ENCODE data around the gene MAP4K4. TPM values are rescaled to one million over a fixed set of nuclear protein-coding genes. Genes with fewer than 3 reads are reported as not detected.
A peak's percentile ranks its signal among the peaks of the same experiment; 100 is the strongest.

MAP4K4 gene
- total and polyA plus RNA-seq, 2 donors: 22.4 to 30.9 TPM

GRCh38 chr2:101837354-101837753 is 139.8 kb downstream of the MAP4K4 start:
- no peaks in the 10 kb centered on the region for H3K27me3 ChIP-seq (ENCODE audit: control insufficient read depth in 2 of 2, insufficient read depth in 1 of 2, low read length in 1 of 2)
- WGBS: 94% methylated on average over 3 of the region's 3 CpGs
- H3K9me3 ChIP-seq (ENCODE audit: control insufficient read depth in 2 of 2, insufficient read depth in 1 of 2, low read length in 1 of 2): no peaks in the 10 kb centered on the region
- H3K4me3 ChIP-seq (ENCODE audit: low read length in 2 of 2): no peak overlapping the region
- H3K36me3 ChIP-seq (ENCODE audit: control insufficient read depth in 2 of 2, insufficient read depth in 2 of 2, low read length in 1 of 2): peaks cover 15 to 54% of the 10 kb centered on the region in 2 donors
- H3K27ac ChIP-seq (ENCODE audit: low read depth in 1 of 2, low read length in 1 of 2): no peak overlapping the region
- no peak for DNase-seq (ENCODE audit: low read depth in 6 of 9, low spot score in 9 of 9)
- H3K4me1 ChIP-seq (ENCODE audit: control insufficient read depth in 2 of 2, insufficient read depth in 2 of 2, low read length in 2 of 2): peaks cover 0 to 4% of the 10 kb centered on the region in 2 donors

- H3K27me3 ChIP-seq (ENCODE audit: control insufficient read depth in 2 of 2, insufficient read depth in 1 of 2, low read length in 1 of 2): no peaks in the 10 kb centered on the region
- WGBS: 89% methylated on average over 5 of the region's 5 CpGs
- no peak overlapping the region for H3K4me3 ChIP-seq (ENCODE audit: low read length in 2 of 2)
- no peaks in the 10 kb centered on the region for H3K9me3 ChIP-seq (ENCODE audit: control insufficient read depth in 2 of 2, insufficient read depth in 1 of 2, low read length in 1 of 2)
- peaks cover 28 to 71% of the 10 kb centered on the region in 2 donors for H3K36me3 ChIP-seq (ENCODE audit: control insufficient read depth in 2 of 2, insufficient read depth in 2 of 2, low read length in 1 of 2)
- H3K4me1 ChIP-seq (ENCODE audit: control insufficient read depth in 2 of 2, insufficient read depth in 2 of 2, low read length in 2 of 2): peaks cover 0 to 8% of the 10 kb centered on the region in 2 donors
- no peak overlapping the region for H3K27ac ChIP-seq (ENCODE audit: low read depth in 1 of 2, low read length in 1 of 2)
- no peak for DNase-seq (ENCODE audit: low read depth in 6 of 9, low spot score in 9 of 9)
These were observed 144.3 kb downstream of the MAP4K4 start for GRCh38 chr2:101841679-101842327.

GRCh38 chr2:101842471-101842870 is 145.0 kb downstream of the MAP4K4 start:
- H3K4me1 ChIP-seq (ENCODE audit: control insufficient read depth in 2 of 2, insufficient read depth in 2 of 2, low read length in 2 of 2): peaks cover 0 to 8% of the 10 kb centered on the region in 2 donors
- H3K27ac ChIP-seq (ENCODE audit: low read depth in 1 of 2, low read length in 1 of 2): no peak overlapping the region
- DNase-seq (ENCODE audit: low read depth in 6 of 9, low spot score in 9 of 9): peak in 1 of 9 donors; percentile 7
- no peaks in the 10 kb centered on the region for H3K9me3 ChIP-seq (ENCODE audit: control insufficient read depth in 2 of 2, insufficient read depth in 1 of 2, low read length in 1 of 2)
- peaks cover 28 to 66% of the 10 kb centered on the region in 2 donors for H3K36me3 ChIP-seq (ENCODE audit: control insufficient read depth in 2 of 2, insufficient read depth in 2 of 2, low read length in 1 of 2)
- WGBS: 45% methylated on average over 1 of the region's 1 CpG
- no peaks in the 10 kb centered on the region for H3K27me3 ChIP-seq (ENCODE audit: control insufficient read depth in 2 of 2, insufficient read depth in 1 of 2, low read length in 1 of 2)
- no peak overlapping the region for H3K4me3 ChIP-seq (ENCODE audit: low read length in 2 of 2)

GRCh38 chr2:101843048-101843447 is 145.5 kb downstream of the MAP4K4 start:
- no peaks in the 10 kb centered on the region for H3K9me3 ChIP-seq (ENCODE audit: control insufficient read depth in 2 of 2, insufficient read depth in 1 of 2, low read length in 1 of 2)
- H3K36me3 ChIP-seq (ENCODE audit: control insufficient read depth in 2 of 2, insufficient read depth in 2 of 2, low read length in 1 of 2): peaks cover 28 to 65% of the 10 kb centered on the region in 2 donors
- H3K4me1 ChIP-seq (ENCODE audit: control insufficient read depth in 2 of 2, insufficient read depth in 2 of 2, low read length in 2 of 2): peaks cover 0 to 8% of the 10 kb centered on the region in 2 donors
- 94% methylated on average over 2 of the region's 2 CpGs for WGBS
- H3K27ac ChIP-seq (ENCODE audit: low read depth in 1 of 2, low read length in 1 of 2): no peak overlapping the region
- no peak overlapping the region for H3K4me3 ChIP-seq (ENCODE audit: low read length in 2 of 2)
- H3K27me3 ChIP-seq (ENCODE audit: control insufficient read depth in 2 of 2, insufficient read depth in 1 of 2, low read length in 1 of 2): no peaks in the 10 kb centered on the region
- DNase-seq (ENCODE audit: low read depth in 6 of 9, low spot score in 9 of 9): no peak

GRCh38 chr2:101843471-101843870 is 146.0 kb downstream of the MAP4K4 start:
- no peaks in the 10 kb centered on the region for H3K27me3 ChIP-seq (ENCODE audit: control insufficient read depth in 2 of 2, insufficient read depth in 1 of 2, low read length in 1 of 2)
- no peak overlapping the region for H3K4me3 ChIP-seq (ENCODE audit: low read length in 2 of 2)
- no peaks in the 10 kb centered on the region for H3K9me3 ChIP-seq (ENCODE audit: control insufficient read depth in 2 of 2, insufficient read depth in 1 of 2, low read length in 1 of 2)
- no peak overlapping the region for H3K27ac ChIP-seq (ENCODE audit: low read depth in 1 of 2, low read length in 1 of 2)
- WGBS: 97% methylated on average over 6 of the region's 6 CpGs
- no peak for DNase-seq (ENCODE audit: low read depth in 6 of 9, low spot score in 9 of 9)
- peaks cover 0 to 8% of the 10 kb centered on the region in 2 donors for H3K4me1 ChIP-seq (ENCODE audit: control insufficient read depth in 2 of 2, insufficient read depth in 2 of 2, low read length in 2 of 2)
- H3K36me3 ChIP-seq (ENCODE audit: control insufficient read depth in 2 of 2, insufficient read depth in 2 of 2, low read length in 1 of 2): peaks cover 28 to 61% of the 10 kb centered on the region in 2 donors

- Histone ChIP-seq H3K4me3 (ENCODE audit: low read length in 2 of 2) (no peak overlapping the region), H3K4me1 (ENCODE audit: control insufficient read depth in 2 of 2, insufficient read depth in 2 of 2, low read length in 2 of 2) (peaks cover 0 to 8% of the 10 kb centered on the region in 2 donors), H3K36me3 (ENCODE audit: control insufficient read depth in 2 of 2, insufficient read depth in 2 of 2, low read length in 1 of 2) (peaks cover 25 to 56% of the 10 kb centered on the region in 2 donors), H3K27me3 (ENCODE audit: control insufficient read depth in 2 of 2, insufficient read depth in 1 of 2, low read length in 1 of 2) (no peaks in the 10 kb centered on the region), H3K9me3 (ENCODE audit: control insufficient read depth in 2 of 2, insufficient read depth in 1 of 2, low read length in 1 of 2) (no peaks in the 10 kb centered on the region), H3K27ac (ENCODE audit: low read depth in 1 of 2, low read length in 1 of 2) (no peak overlapping the region)
- DNase-seq (ENCODE audit: low read depth in 6 of 9, low spot score in 9 of 9): no peak
- WGBS: 97% methylated on average over 12 of the region's 12 CpGs
These were observed 146.6 kb downstream of the MAP4K4 start for GRCh38 chr2:101844055-101844635.

- H3K4me3 ChIP-seq (ENCODE audit: low read length in 2 of 2): no peak overlapping the region
- WGBS: 98% methylated on average over 3 of the region's 3 CpGs
- H3K27ac ChIP-seq (ENCODE audit: low read depth in 1 of 2, low read length in 1 of 2): no peak overlapping the region
- no peaks in the 10 kb centered on the region for H3K9me3 ChIP-seq (ENCODE audit: control insufficient read depth in 2 of 2, insufficient read depth in 1 of 2, low read length in 1 of 2)
- H3K27me3 ChIP-seq (ENCODE audit: control insufficient read depth in 2 of 2, insufficient read depth in 1 of 2, low read length in 1 of 2): no peaks in the 10 kb centered on the region
- peaks cover 14 to 49% of the 10 kb centered on the region in 2 donors for H3K36me3 ChIP-seq (ENCODE audit: control insufficient read depth in 2 of 2, insufficient read depth in 2 of 2, low read length in 1 of 2)
- DNase-seq (ENCODE audit: low read depth in 6 of 9, low spot score in 9 of 9): no peak
- H3K4me1 ChIP-seq (ENCODE audit: control insufficient read depth in 2 of 2, insufficient read depth in 2 of 2, low read length in 2 of 2): peaks cover 0 to 8% of the 10 kb centered on the region in 2 donors
These were observed 149.5 kb downstream of the MAP4K4 start for GRCh38 chr2:101846973-101847372.

- peaks cover 12 to 42% of the 10 kb centered on the region in 2 donors for H3K36me3 ChIP-seq (ENCODE audit: control insufficient read depth in 2 of 2, insufficient read depth in 2 of 2, low read length in 1 of 2)
- DNase-seq (ENCODE audit: low read depth in 6 of 9, low spot score in 9 of 9): no peak
- WGBS: 98% methylated on average over 4 of the region's 4 CpGs
- no peaks in the 10 kb centered on the region for H3K27me3 ChIP-seq (ENCODE audit: control insufficient read depth in 2 of 2, insufficient read depth in 1 of 2, low read length in 1 of 2)
- H3K4me1 ChIP-seq (ENCODE audit: control insufficient read depth in 2 of 2, insufficient read depth in 2 of 2, low read length in 2 of 2): peaks cover 0 to under 1% of the 10 kb centered on the region in 2 donors
- no peak overlapping the region for H3K27ac ChIP-seq (ENCODE audit: low read depth in 1 of 2, low read length in 1 of 2)
- H3K9me3 ChIP-seq (ENCODE audit: control insufficient read depth in 2 of 2, insufficient read depth in 1 of 2, low read length in 1 of 2): no peaks in the 10 kb centered on the region
- H3K4me3 ChIP-seq (ENCODE audit: low read length in 2 of 2): no peak overlapping the region
These were observed 150.3 kb downstream of the MAP4K4 start for GRCh38 chr2:101847661-101848339.

GRCh38 chr2:101848769-101849410 is 151.4 kb downstream of the MAP4K4 start:
- WGBS: 94% methylated on average over 6 of the region's 6 CpGs
- H3K9me3 ChIP-seq (ENCODE audit: control insufficient read depth in 2 of 2, insufficient read depth in 1 of 2, low read length in 1 of 2): no peaks in the 10 kb centered on the region
- DNase-seq (ENCODE audit: low read depth in 6 of 9, low spot score in 9 of 9): no peak
- H3K36me3 ChIP-seq (ENCODE audit: control insufficient read depth in 2 of 2, insufficient read depth in 2 of 2, low read length in 1 of 2): peaks cover 15 to 34% of the 10 kb centered on the region in 2 donors
- H3K4me3 ChIP-seq (ENCODE audit: low read length in 2 of 2): no peak overlapping the region
- H3K4me1 ChIP-seq (ENCODE audit: control insufficient read depth in 2 of 2, insufficient read depth in 2 of 2, low read length in 2 of 2): no peaks in the 10 kb centered on the region
- H3K27me3 ChIP-seq (ENCODE audit: control insufficient read depth in 2 of 2, insufficient read depth in 1 of 2, low read length in 1 of 2): no peaks in the 10 kb centered on the region
- H3K27ac ChIP-seq (ENCODE audit: low read depth in 1 of 2, low read length in 1 of 2): no peak overlapping the region
